HG03108 (cell line): ENCODE data around the gene DDX24.
"Not testable (repeated sequence)": the region's sequence is repeated elsewhere in the genome, so short reads cannot be mapped to it uniquely, and the experiment has no call there.

Source experiments
- ATAC-seq: cut with Tn5 transposase; IDR thresholded peaks from one replicate; pipeline ENCODE4 v1.9.1; 2021; ENCODE audit warnings: moderate library complexity; ENCODE audit not compliant: unreplicated experiment

DDX24 gene

DNA sequence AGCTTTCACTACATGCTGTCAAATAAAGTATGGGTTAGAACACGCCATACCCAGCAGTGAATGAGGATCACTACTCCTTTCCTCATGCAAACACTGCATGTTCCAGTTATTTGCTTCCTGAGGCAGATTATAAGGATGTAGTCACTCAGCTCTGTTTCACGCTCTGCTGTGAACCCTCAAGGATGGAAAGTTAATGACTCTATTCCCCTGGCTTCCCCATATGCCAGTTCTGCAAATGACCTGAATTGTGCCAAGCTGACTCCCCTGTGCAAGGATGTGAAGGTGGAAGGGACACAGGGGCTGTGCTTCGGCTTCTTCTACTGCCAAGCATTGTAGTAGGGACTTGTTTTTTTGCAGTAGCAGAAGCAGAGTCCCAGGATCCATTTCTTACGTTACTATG, 6.9 kb upstream of the DDX24 start:
- ATAC-seq: no peak

DNA sequence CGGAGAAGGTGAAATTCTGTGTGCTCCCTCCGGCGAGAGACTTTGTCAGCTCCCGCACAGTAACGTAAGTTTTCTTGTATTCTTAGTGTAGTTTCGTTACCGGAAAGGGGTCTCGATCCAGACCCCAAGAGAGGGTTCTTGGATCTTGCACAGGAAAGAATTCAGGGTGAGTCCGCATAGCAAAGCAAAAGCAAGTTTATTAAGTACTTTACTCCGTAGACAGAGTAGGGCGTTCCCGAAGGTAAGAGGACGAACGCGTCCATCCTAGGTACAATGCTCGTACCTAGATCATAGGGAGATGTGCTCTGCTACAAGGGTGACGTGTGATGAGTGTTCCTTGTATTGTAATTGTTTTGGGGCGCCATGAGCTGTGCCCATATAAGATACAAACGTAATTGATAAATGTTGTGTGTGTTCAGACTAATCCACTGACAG, 401 bp upstream of the DDX24 start:
- ATAC-seq: peak; percentile 16

DNA sequence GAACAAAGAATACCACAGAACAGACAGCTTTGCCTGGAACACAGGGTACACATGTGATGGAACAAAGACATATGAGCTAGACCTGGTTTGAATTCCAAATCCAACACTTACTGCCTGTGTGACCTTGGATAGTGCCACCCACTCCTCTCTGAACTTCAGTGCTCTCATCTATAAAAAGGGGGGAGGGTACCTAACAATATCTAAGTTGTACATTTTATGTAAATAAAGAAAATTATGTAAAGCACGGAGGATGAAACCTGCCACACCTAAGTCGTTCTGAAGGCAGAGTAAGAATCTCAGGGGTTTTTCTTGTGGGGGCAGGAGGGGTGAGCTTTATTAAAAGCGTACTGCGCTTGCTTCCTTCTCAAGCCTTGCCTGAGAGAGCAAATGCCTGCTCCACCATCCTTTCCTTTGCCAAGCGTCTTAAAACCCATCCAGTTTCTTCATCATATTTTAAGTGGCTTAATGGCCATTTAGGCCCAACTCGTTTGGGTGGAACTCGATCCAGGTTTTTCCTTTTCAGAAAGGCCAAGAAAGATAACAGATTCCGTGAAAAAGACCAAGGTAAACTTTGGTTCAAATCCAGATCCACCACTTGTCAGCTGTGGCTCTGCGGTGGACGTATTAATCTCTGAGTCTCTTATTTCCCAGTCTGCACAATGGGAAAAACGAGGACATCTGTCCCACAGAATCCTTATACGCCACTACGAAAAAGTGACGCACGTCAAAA, 946 bp downstream of the DDX24 start:
- no peak for ATAC-seq

DNA sequence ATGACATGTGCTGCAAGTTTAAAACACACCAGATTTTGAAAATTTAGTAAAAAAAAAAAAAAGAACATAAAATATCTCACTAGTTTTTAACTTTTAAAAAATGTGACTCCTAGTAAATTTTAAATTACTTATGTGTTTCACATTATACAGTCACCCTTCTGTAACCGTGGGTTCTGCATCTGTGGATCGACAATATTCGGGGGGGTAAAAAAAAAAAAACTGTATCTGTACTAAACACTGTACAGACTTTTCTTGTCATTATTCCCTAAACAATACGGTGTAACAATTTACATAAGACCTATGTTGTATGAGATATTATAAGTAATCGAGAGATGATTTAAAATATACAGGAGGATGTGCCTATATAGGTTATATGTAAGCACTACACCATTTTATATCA, 3.2 kb downstream of the DDX24 start:
- no peak for ATAC-seq

DNA sequence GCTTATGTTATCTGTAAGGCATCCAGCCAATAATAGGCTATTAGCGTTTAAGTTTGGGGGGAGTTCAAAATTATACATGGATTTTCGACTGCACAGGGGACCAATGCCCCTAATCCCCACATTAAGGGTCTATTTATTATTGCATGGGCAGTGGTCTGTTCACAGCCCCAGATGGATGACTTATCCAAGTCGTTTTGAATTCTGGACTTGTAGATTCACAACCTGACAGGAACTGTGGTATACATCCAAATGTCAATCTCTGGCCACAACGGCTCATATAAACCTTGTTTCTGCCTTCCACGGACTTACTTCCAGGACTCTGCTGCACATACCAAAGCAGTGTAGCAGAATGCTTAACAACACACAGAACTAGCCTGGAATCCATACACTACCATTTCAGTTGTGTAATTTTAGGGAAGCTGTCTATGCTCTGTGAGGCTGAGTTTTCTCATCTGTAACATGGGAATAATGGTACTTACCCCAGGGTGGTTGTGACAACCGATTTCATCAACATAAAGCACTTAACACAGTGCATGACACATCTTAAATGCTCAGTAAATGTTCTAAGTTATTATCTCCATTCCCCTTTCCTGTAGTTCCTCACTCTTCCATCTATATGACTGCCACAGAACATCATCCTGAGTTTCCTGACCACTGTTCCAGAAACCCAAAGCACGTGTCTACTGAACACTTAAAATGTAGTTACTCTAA, 3.7 kb downstream of the DDX24 start:
- no peak for ATAC-seq

DNA sequence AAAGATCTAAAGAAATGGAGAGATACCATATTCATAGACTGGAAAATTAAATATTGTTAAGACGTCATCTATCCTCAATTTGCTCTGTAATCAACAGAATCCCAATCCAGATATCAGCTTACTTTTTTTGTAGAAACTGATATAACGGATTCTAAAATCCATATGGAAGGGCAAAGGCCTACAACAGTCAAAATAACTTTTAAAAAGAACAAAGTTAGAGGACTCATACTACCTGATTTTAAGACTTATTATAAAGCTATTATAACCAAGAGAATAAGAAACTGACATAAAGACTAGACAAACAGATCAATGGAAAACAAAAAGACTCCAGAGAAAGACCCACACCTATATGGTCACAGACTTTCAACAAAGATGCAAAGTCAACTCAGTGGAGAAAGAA, 6.0 kb downstream of the DDX24 start:
- no peak for ATAC-seq

DNA sequence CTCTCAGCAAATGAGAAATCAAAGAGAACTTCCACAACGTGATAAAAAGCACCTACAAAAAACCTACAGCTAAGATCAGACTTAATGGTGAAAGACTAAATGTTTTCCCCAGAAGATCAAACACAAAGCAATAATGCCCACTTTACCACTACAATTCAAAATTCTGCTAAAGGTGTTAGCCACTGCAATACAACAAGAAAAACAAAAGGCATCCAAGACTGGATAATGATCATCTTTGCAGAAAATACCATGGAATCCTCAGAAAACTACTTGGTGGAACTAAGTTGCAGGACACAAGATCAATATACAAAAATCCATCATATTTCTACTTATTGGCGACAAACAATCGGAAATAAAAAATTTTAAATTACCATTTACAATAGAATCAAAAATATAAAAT, 6.5 kb downstream of the DDX24 start:
- ATAC-seq: no peak

DNA sequence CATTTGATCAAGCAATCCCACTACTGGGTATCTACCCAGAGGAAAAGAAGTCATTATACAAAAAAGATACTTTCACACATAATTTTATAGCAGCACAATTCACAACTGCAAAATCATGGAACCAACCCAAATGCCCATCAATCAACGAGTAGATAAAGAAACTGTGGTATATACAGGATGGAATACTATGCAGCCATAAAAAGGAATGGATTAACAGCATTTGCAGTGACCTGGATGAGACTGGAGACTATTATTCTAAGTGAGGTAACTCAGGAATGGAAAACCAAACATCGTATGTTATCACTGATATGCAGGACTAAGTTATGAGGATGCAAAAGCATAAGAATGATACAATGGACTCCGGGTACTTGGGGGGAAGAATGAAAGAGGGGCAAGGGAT, 8.9 kb downstream of the DDX24 start:
- not testable (repeated sequence) for ATAC-seq

DNA sequence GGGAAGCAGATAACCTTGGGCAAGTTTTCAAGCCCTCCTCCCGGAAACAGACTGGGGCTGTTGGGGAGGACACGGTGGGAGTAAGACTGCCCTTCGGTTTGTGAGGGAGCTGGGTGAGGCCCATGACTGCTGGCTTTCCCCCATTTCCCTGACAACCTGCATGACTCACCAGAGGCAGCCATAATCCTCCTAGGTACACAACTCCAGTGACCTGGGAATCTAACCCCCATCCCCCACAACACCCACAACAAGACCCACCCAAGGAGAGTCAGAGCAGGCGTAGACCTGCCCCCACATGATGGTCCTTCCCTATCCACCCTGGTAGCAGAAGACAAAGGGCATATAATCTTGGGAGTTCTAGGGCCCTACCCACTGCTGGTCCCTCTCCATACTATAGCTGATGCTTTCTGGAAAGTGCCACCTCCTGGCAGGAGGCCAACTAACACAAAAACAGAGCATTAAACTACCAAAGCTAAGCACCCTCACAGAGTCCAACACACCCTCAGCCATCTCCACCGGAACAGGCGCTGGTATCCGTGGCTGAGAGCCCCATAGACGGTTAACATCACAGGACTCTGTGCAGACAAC, 14.8 kb downstream of the DDX24 start:
- no peak for ATAC-seq

DNA sequence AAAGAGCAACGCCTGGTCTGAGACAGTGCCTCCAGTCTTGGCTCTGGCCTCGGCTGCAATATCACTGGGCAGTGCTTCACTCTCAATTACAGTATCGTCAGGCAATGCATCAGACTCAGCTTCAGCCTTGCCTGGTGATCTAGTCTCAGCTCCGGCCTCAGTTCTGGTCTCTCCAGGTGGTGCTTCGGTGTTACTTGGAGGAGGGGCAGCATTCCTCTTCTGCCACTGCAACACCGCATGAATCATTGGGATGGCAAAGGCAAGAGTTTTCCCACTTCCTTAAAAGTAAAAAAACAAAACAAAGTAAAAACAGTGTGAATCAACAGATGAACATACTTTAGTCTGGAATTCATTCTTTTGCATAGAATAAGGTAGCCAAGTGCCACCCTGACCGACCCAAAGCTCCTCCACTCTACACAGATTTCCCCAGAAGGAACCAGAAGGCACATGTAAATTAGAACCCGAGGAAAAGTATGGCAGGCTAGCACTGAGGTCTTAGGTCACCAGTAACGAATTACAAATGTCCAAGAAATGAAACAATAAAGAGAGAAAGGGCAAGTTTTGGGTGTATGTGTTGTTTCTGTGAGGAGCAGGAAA, 18.6 kb downstream of the DDX24 start:
- ATAC-seq: no peak

DNA sequence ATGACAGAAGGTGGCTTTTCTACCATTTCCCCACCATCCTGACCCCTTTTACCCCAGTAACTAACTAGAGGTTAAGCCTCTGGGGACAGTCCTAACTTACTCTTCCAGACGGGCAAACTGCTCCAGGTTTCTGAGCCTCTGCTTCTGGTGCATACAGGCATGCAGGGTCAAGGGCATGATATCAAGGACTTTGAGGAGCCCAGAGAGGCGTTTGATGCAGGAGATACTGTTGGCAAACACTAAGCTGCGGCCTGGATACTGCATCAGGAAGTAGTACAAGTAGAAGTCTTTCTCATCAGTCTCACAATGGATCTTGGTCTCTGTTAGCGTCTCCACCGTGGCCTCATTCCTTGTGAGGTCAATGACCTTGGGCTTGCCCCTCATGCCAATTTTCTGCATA, 21.0 kb downstream of the DDX24 start:
- ATAC-seq: no peak

DNA sequence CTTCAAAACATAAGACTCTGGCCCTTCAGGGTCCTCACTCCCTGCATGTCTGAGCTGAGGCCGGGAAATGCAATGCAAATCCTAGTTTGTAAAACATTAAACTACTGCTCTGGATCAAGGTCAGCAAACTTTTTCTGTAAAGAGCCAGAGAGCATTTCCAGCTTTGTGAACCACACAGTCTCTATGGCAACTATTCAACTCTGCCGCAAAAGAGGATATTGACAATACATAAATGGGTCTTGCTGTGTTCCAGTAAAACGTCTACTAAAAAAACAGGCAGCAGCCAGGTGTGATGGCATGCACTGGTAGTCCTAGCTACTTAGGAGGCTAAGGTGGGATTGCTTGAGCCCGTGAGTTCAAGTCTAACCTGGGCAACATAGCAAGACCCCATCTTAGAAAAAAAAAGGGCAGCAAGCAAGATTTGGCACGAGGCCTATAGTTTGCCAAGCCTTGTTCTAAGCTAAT, 22.3 kb downstream of the DDX24 start:
- no peak for ATAC-seq

DNA sequence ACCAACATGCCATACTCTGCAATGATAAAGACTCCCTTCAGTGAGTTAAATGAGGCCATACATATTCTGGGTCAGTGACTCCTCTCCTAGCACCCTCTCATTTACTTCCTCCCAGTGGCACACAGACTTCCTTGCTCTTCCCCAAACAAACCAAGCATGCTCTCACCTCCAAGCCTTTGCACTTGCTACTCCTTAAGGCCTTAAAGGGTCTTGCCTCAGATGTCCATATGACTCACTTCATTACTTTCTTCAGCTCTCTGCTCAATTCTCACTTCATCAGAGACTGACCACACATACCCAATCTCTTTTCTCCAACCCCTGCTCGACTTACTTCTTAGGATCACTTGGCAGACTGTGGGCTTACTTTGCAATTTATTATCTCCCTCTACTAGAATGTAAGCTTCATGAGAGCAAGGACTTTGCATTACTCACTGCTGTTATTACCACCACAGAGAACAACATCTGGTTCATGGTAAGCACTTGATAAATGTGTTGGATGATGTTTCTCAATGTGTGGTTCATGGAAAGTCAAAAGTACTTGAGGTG, 22.8 kb downstream of the DDX24 start:
- no peak for ATAC-seq

DNA sequence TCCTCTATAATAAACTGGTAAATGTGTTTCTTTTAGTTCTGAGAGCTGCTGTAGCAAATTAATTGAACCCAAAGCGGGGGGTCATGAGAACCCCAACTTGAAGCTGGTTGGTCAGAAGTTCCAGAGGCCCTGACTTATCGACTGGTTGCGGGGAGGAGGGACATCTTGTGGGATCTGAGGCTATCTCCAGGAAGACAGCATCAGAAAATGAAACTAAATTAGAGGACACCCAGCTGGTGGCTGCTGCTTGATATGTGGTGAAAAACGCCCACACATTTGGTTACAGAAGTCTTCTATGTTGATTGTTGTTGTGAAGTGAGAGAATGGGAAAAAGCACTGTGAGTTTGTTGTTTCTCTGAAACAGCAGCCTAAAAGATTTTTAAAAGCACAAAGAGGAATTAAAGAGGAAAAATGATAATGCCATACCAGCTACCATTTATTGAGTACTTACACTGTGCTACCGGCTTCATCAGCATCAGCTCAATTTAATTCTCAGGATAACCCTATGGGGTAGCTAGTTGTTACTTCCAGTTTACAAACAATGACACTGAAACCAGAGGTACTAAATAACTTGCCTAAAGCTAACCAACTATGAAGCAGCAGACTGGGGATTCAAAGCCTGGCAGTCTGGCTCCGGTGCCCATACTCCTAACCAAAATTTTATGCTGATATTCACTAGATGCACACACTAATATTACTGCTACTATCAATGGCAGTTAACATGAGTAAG, 24.3 kb downstream of the DDX24 start:
- ATAC-seq: peak; percentile 77

DNA sequence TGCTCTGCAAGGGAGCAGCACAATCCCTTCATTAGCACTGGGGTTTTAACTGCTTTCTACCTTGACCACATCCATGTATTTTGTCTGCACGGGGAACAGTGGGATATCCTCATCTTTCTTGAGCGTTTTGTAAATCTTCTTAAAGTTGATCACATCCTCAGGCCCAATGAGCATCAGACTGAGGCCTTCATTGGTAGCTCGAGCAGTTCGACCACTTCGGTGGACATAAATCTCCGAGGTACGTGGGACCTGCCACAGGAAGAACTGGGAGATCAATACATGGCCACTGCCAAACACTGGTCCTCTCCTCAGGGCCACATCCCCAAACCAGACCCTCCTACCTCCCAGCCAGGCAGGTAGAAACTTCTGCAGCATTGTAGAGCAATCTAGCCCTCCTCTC, 26.1 kb downstream of the DDX24 start:
- no peak for ATAC-seq

DNA sequence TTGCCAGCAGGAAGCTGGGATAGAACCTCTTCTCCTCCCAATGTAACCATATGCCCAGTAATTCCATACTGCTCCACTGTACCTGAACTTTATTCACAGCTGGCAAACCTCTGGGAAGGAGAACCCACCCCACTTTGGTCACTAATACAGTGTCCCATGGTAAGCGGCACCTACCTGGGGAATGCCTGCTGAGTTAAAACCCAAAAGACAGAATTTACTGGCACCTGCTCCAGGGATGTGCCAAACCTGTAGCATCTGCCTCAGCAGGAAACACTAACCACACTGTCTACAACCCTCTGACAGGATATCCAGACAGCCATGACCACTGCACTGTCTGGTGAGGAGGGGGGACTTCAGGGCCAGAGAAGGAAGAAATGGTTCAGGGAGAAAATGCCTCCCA, 26.6 kb downstream of the DDX24 start:
- ATAC-seq: no peak

DNA sequence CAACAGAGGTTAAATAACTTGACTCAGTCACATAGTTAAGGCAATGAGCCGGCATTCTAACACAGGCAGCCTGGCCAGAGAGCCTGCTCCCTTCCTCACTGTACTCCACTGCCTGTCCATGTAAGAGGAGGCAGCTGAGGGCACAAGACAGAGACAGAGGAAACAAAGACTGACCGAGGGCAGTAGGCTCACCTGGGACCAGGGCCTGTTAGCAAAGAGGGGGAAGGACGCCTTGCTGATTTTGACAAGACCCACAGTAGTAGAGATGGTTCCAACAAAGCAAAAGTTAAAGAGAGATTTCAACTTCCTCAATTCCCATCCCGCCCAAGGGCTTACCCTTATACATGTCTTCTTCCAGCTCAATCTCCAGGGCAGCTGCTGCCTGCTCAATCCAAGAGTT, 28.3 kb downstream of the DDX24 start:
- no peak for ATAC-seq

DNA sequence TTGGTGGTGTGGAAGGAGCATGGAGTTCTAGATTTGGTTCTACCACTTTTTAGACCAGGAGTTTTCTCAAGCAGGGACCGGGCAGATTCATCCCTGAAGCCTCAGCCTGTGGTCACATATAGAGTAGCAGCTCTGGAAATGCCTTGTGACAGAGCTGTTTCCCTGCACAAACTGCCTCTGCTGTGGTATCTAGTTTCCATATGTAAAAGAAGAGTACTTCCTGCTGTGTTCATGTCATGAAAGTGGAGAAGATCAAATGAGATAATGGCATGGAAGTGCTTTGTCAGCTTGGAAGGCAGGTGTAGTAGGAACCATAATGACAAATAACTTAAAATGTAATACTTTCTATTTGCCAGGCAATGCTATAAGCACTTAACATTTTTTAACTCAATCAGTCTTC, 28.8 kb downstream of the DDX24 start:
- no peak for ATAC-seq

DNA sequence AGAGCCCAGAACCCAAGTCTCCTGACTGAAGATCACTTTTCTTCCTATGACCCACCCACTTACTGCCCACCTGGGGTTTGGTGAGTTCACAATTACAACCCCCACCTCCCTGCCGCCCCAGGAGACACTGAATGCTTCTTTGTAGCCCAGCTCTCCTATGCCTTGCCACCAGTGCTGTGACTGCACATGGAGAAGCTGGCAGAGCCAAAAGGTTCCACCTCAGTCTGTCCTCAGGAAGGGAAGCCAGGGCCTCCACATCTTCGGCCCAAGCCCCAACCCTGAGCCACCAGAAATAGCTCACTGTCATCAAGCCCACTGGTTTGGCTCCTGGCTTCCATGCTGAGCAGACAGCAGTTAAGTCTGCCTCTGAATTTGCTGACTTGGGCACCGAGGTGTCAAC, 29.2 kb downstream of the DDX24 start:
- ATAC-seq: no peak

DNA sequence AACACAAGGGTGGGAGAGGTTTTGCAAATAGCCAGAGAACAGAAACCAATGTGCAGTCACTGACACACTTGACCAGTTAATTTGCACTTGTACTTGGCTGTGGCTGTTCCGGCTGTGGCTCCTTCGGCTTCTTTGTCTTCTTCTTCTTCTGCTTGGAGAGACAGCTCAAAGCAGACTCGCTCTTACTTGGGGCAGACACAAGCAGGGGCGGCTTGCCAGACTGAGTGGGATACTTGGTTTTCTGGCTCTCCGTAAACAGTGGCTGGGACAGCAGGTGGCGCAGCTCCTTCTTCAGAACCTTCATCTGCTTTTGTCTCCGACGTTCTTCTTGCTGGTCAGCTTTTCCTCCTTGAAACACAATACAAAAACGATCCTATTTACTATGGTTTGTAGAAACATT, 29.9 kb downstream of the DDX24 start:
- ATAC-seq: no peak
